Left hindlimb (tissue), 1 donor: ENCODE results near the gene AGL.
"Not testable (repeated sequence)": the region's sequence is repeated elsewhere in the genome, so short reads cannot be mapped to it uniquely, and the experiment has no call there.

ENCODE experiments used
- DNase-seq: peaks from one replicate; pipeline ENCODE4 v3.0.0-alpha.2; 2018

The AGL gene

DNA sequence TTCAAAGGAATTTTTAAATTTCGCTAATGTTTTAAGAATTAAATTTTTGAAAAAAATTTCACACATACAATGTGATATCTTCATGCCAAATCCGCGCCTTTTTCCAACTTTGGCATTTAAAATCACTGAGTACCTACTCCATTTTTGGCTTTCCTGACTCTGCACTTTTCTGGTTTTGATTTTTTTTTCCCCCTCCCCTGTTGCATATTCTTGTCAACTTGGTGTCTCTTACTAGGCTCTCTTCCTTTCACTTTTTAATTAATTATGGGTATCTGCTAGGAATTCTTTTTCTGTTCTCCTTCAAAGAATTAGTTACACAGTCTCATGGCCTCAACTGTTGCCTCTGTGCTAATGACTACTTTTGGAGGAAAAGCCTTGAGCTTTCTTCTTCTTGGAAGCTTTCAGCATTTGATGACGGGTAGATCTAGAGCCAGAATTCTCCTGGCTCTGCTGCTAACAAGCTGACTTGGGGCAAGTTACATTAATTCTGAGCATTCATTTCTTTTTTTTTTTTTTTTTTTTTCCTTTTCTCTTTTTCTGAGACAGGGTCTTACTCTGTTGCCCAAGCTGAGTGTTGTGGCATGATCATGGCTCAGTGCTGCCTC is 1.8 kb downstream of the AGL start:
- no peak for DNase-seq

DNA sequence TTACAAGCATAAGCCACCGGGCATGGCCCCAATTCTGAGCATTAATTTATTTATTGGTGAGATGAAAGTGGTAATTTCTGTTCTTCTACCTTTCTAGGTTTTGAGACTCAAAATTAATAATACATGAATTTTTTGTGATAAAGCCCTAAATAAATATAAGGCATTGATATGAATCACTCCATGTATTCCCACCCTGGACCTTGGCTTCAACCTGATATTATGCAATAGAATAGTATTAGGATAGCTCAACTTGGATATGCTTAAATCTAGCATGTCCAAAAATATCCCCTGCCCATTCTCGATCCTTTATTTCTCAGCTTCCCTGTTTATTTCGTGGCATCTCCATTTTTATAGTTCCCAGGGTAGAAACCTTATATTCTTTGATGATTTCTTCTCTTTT is 2.5 kb downstream of the AGL start:
- no peak for DNase-seq

DNA sequence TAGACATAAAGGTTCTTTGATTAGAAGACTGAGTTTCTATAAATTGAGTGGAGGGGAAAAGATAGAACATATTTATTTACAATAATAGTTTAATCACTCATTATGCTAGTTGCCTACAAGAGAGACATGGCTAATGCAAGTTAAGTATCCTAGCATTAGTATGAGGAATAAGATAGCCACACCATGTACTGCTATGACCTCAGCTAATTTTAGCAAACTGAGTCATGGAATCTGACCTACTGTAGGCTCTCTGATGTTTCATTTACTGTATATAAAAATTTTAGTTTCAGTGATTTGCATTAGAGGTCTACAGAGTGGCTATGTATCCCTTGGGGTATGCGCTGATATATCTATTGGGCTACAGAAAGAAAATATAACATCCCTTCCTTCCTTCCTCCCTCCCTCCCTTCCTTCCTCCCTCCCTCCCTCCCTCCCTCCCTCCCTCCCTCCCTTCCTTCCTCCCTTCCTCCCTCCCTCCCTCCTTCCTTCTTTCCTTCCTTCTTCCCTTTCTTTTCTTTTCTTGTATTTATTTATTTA is 5.8 kb downstream of the AGL start:
- DNase-seq: no peak

DNA sequence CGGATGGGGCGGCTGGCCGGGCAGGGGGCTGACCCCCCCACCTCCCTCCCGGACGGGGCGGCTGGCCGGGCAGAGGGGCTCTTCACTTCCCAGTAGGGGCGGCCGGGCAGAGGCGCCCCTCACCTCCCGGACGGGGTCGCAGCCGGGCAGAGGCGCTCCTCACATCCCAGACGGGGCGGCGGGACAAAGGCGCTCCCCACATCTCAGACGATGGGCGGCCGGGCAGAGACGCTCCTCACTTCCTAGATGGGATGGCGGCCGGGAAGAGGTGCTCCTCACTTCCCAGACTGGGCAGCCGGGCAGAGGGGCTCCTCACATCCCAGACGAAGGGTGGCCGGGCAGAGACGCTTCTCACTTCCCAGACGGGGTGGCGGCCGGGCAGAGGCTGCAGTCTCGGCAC is 6.9 kb downstream of the AGL start:
- not testable (repeated sequence) for DNase-seq

DNA sequence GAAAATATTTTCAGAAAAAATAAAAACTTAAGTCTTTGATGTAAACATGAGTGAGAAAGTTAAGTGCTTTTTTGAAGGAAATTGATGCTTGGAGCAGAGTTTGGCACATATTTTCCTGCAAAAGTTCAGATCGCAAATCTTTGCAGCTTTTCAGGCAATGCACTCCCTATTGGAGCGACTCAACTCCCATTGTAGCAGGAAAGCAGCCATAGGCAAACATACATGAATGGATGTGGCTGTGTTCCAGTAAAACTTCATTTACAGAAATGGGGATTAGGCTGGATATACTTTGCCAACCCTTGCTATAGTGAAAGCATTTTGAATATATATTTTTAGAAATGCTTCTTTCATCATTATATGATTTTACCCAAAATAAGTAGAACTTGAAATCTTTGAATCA is 8.1 kb downstream of the AGL start:
- no peak for DNase-seq

DNA sequence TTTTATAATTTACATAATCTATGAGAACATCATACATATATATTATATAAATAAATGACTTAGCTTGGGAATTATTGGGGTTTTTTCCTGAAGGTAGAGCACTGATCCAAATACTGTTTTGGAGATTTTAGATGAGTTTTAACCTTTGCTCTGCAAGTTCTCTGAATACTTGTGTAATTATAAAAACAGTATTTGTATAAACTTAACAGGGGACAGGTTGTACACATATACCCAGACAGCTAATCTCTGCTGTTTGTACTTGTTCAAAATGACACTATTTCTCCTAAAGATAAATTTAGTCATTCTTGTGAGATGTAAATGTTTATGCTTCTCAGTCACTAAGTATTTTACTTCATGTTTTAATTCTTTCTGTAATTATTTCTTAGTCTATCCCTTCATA is 8.7 kb downstream of the AGL start:
- no peak for DNase-seq

DNA sequence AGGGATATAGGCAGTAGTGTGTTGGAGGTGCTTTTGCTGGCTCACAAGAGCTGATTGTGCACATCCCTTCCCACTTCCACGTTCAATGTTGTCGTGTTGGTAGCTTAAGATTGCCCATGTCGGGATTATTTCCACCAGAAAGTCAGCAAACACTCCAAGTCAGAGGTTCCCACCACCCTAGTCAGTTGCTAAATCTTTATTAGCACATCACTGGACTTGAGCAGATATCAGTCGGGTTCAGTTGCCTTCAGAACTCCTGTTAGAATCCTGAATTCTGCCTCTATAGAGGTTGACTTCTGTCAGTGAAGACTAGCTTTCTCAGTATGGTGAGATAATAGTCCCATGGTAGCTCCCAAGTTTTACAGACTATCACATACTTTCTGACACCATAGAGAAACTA is 10.5 kb downstream of the AGL start:
- no peak for DNase-seq

DNA sequence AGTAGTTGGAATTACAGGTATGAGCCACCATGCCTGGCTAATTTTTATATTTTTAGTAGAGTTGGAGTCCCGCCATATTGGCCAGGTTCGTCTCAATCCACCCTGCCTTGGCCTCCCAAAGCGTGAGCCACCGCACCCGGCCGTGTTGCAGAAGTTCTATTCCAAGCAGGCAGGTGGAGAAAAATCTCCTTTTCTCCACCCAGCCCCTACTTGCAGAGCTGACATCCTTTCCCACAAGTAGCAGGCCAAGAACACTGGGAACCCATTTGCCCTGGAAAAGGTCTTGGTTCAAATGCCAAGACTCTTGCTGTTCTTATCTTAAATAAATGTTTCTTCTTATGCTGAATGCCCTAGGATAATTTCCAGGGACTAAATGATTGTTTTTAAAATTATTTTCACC is 17.5 kb downstream of the AGL start:
- DNase-seq: no peak

DNA sequence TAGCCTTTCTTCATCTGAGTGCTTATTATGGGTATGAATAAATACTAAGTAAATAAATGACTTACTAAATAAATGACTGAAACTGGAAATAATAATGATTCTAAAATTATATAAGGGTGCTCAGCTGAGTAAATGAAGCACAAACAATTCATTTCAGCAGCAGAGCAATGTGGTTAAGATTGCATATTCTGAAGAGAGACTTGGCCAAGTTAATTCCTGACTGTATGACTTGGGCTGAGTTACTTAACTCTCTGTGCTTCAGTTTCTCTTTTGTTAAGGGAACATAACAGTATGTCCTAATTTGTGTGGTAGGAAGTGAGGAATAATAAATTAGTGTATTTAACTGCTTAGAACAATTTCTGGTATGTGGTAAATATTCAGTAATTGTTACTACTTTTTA is 19.1 kb downstream of the AGL start:
- DNase-seq: no peak

DNA sequence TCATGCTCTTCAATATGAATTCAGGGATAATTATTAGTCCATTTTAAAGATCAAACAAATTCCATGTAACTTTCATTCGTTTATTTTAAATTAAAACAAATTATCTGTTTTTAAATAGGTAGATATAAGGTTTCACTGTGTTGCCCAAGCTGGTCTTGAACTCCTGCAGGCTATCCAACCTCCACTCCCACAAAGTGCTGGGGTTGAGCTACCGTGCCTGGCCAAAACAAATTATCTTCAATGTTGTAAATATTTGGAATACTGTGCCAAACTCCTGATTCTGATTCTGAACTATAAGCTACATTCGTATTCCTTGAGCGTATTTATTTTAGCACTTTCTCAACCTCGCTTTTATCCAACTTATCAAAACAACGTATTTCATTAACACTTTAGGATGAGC is 19.6 kb downstream of the AGL start:
- DNase-seq: no peak

DNA sequence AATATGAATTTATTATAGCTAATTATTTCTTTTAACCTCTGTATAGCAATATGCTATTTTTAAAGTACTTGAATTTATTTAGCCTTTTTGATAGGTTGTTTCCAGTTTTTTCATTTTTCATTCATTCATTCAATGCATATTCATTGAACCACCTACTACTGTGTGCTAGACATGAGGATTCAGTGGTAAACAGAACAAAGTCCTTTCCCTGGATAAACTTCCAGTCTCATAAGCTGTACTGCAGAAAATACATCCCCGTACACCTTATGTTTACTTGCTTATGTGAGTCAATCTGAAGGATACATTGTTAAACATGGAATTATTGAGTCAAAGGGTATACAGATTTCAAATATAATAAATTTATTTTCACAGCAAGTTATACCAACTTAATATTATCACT is 21.9 kb downstream of the AGL start:
- DNase-seq: no peak

DNA sequence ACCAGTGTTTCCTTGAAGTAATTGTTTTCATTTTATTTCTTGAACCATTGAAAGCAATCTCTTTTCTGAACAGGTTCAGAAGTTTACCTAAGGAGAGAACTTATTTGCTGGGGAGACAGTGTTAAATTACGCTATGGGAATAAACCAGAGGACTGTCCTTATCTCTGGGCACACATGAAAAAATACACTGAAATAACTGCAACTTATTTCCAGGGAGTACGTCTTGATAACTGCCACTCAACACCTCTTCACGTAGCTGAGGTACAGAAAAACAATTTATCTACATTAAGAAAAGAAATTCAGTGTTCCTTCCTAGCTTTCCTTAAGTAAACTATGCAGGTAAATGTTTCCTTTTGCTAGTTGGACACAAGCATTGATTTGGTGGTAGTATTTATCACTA is 27.4 kb downstream of the AGL start:
- no peak for DNase-seq

DNA sequence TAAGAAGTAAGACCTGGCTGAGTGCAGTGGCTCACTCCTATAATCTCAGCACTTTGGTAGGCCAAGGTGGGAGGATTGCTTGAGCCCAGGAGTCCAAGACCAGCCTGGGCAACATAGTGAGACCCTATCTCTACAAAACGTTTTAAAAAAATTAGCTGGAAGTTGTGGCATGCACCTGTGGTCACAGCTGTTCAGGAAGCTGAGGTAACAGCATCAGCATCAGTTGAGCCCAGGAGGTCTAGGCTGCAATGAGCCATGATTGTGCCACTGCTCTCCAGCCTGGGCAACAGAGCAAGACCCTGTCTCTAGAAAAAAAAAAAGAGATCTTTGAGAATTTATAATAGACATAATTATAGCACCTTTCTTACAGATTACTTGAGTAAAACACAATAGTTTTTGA is 36.0 kb downstream of the AGL start:
- DNase-seq: no peak

DNA sequence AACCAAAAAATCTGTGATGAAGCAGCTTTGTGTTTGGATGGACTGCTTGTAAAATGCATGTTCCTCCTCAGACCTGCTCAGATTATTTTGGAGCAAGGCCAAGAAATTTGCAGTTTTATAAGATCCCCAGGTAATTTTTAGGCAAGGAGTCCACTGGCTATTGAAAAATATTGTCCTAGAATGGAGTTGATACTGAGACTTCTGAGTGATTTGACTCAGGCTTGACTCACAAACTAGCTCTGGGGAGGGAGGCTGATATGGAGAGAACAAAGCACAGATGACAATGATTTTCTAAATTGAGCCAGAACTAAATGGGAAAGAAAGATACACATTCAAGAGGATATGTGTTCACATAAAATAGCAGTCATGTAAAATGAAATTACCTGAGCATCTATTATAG is 36.7 kb downstream of the AGL start:
- no peak for DNase-seq

DNA sequence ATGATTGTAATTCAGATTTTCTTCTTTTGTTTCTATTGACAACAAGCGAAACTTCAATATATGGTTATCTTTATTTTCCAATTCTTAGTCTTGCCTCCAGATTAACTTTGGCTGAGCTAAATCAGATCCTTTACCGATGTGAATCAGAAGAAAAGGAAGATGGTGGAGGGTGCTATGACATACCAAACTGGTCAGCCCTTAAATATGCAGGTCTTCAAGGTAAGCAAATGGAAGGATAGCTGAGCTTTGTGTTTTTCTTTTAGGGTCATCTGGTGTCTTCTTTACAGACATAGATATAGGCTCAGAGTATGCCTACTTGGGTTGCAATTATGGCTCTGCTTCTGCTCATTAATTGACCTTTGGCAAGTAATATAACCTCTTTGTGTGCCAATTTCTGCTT is 37.7 kb downstream of the AGL start:
- DNase-seq: no peak

DNA sequence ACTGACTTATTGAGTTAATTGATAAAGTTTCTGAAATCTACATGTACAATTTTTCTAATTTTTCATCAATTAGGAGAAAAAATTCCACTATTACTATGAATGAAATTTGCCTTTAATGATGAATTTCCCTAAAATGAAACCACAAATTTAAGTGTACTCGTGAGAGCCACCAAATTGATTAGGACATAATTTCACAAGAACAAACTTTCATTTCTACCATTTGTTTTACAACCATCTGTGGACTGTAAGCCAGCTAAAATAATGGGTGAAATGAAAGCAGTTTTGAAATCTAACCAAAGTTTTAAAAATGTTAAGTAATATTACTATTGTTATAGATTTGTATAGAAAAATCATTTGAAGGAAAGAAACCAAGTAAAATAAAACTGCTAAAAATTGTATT is 41.8 kb downstream of the AGL start:
- no peak for DNase-seq

DNA sequence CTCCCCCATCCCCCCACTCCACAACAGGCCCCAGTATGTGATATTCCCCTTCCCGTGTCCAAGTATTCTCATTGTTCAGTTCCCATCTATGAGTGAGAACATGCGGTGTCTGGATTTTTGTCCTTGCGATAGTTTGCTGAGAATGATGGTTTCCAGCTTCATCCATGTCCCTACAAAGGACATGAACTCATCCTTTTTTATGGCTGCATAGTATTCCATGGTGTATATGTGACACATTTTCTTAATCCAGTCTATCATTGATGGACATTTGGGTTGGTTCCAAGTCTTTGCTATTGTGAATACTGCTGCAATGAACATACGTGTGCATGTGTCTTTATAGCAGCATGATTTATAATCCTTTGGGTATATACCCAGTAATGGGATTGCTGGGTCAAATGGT is 53.1 kb downstream of the AGL start:
- DNase-seq: not testable (repeated sequence)

DNA sequence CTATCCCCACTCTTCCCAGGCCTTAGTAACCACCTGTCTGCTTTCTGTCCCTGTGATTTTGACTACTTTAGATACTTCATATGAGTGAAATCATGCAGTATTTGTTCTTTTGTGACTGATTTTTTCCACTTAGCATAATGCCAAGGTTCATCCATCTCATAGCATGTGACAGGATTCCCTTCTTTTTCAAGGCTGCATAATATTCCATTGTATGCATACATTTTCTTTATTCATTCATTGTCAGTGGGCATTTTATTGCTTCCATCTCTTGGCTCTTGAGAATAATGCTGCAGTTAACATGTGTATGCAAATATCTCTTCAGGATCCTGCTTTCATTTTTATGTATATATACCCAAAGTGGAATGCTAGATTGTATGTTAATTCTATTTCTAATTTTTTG is 56.4 kb downstream of the AGL start:
- DNase-seq: no peak

DNA sequence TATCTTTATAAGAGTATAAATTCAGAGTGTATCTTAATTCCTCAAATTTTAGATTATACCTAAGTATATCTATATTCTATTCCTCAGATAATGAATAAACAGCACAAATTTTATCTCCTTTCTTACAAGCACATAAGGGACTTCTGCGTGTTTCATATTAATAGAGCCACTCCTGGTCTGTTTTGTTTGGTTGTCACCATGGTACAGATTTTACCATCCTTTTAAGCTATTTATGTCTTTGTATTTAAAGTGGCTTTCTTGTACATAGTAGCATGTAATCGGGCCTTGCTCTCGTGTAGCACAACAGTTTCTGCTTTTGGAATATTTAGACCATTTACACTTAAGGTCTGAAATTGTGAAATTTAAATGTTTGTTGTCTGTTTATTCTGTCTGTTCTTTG is 67.1 kb downstream of the AGL start:
- DNase-seq: no peak

DNA sequence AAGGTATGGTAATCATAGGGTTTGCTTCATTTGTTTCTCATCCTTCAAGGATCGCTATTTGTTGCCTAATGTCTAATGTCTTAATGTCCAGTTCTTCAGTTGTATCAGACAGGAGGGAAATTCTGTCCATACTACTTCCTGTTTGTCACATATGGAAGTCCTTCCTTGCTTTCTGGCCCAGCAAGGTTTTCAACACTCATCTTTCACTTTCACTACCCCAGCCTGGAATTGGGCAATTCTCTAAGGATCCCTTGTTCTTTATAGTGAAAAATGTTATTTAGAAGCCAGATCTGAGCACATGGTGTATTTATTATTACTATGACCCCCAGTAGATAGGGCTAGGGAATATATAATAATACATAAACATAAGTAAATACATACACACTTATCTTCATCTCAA is 69.1 kb downstream of the AGL start:
- DNase-seq: no peak

DNA sequence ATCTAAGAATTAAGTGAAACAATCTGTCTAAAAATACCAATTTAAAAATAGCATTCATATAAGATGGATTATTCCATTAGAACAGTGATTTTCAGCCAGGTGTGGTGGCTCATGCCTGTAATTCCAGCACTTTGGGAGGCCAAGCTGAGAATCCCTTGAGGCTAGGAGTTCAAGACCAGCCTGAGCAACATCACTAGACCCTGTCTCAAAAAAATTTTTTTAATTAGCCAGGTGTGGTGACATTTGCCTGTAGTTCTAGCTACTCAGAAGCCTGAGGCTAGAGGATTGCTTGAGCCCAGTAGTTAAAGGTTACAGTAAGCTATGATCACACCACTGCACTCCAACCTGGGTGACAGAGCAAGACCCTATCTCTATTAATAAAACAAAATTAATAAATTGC is 84.6 kb downstream of the AGL start:
- DNase-seq: no peak

DNA sequence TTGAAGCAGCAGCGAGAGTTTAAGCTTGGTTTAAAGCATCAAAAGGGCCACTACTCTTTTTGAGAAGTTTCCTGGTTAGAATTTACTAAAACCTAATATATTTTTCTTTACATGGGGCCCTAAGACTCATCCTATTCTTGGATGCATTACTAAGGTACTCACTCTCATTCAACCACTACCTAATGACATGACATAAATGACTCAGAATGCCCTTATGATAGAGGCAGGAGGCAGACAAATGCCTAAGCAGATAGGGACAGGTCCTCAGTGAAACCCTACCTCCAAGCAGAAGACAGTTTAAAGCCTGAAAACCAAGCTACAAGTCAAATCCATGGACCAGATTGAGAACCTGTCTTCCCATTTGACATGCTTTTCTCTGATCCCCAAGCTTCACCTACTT is 85.4 kb downstream of the AGL start:
- no peak for DNase-seq

DNA sequence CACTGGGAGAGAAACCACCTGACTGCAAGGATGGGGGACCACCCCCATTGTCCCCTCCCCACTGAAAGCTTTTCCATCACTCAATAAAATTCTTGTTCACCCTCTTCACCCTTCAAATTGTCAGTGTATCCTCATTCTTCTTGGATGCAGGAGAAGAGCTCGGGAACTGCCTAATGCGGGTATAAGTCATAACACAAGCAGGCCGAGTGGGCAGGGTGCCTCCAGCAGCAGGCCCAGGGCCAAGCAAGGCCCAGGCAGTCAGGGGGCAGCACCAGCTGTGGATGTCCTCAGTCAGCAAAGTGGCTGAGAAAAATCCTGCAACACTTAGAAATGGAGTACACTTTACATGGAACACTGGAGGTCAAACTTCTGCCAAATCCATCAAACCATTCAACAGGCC is 85.9 kb downstream of the AGL start:
- no peak for DNase-seq

DNA sequence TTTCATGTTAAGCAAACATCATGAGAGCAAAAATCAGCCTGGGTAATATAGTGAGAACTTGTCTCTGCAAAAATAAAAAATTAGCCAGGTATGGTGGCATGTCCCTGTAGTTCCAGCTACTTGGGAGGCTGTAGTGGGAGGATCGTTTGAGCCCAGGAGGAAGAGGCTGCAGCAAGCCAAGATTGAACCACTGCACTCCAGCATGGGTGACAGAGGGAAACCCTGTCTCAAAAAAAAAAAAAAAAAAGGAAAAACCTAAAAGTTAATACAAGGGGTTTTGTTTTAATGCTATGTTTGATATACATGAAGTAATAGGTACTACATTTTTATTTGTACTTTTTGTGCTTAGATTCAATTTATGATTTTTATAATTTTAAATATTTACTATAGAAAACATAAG is 92.6 kb downstream of the AGL start:
- DNase-seq: no peak

DNA sequence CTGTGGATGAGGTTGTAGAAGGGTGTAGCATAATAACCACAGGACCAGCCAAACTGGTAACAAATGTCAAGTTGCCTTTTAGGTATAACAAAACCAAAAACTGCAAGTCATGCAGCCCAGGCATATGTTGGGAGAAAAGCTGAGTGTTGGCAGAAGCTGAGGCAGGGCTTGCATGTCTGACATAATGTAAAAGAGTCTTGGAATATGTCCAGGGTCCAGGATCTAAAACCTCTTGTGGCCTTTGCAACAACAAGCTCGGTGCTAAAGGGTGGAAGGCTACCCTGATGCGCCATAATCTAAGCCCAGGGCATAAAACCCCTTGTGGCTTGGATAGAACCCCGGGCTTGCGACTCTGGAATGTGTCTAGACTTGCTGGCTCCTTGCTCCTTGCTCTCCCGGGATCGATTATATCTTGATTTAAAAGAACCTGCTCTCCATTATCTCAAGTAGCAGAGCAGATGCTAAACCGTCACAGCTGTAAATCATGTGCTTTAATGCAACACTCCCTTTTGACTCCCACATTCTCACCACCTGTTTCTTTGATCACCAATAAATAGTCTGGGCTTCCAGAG is 93.1 kb downstream of the AGL start:
- peak; percentile 31 for DNase-seq
